OCI-LY7 (cell line): Measurements from ENCODE around the gene ELMOD3. TPM values are rescaled to one million over a fixed set of nuclear protein-coding genes. Genes with fewer than 3 reads are reported as not detected.

Experiments
- BruUV-seq: library from RNA; stranded (reverse); fragments of 400-500 nt; replicated peaks from 2 replicates; lab custom pipeline; 2021; lab: Mats Ljungman, UMichigan
- CTCF ChIA-PET: fragments of 300-600 bp; sonication (Branson Sonifier 250); formaldehyde crosslinking; loops from one replicate; lab custom pipeline; 2022; ENCODE audit warnings: antibody characterized with exemption; ENCODE audit not compliant: unreplicated experiment; lab: Charles Lee
- POLR2A ChIA-PET: fragments of 300-600 bp; sonication (Branson Sonifier 250); formaldehyde crosslinking; loops from one replicate; lab custom pipeline; 2022; ENCODE audit warnings: antibody characterized with exemption; lab: Charles Lee
- DNase-seq: peaks from one replicate; pipeline ENCODE4 v3.0.0-alpha.2; 2015; ENCODE audit warnings: low spot score
- H2AFZ ChIP-seq: fragments of 200-600 bp; sonication (generic), shearing (Covaris generic); 2 replicates; pipeline ENCODE4 v1.6.1; 2014; ENCODE audit warnings: mild to moderate bottlenecking, antibody characterized with exemption, low read length, moderate library complexity
- H3K27ac ChIP-seq: fragments of 200-600 bp; sonication (generic); 2 replicates; pipeline ENCODE4 v1.5.1; 2014; ENCODE audit warnings: mixed run types, low read depth, mild to moderate bottlenecking, moderate library complexity, low read length, inconsistent platforms; ENCODE audit not compliant: poor library complexity, severe bottlenecking
- H3K36me3 ChIP-seq: fragments of 200-600 bp; sonication (generic); 2 replicates; pipeline ENCODE4 v1.6.1; 2014; ENCODE audit warnings: mild to moderate bottlenecking, antibody characterized with exemption, low read length, moderate library complexity, mixed read lengths; ENCODE audit not compliant: insufficient read depth
- H3K4me1 ChIP-seq: fragments of 200-600 bp; sonication (generic); 2 replicates; pipeline ENCODE4 v1.5.1; 2014; ENCODE audit warnings: mild to moderate bottlenecking, low read length; ENCODE audit not compliant: insufficient read depth, poor library complexity, severe bottlenecking
- H3K4me2 ChIP-seq: fragments of 200-600 bp; sonication (generic); 2 replicates; pipeline ENCODE4 v1.6.1; 2014; ENCODE audit warnings: mild to moderate bottlenecking, low read length
- H3K4me3 ChIP-seq: fragments of 200-600 bp; sonication (generic); 2 replicates; pipeline ENCODE4 v1.5.1; 2014; ENCODE audit warnings: mild to moderate bottlenecking, low read depth, low read length; ENCODE audit not compliant: poor library complexity, severe bottlenecking
- H3K79me2 ChIP-seq: fragments of 200-600 bp; sonication (generic); 2 replicates; pipeline ENCODE4 v1.6.1; 2016; ENCODE audit warnings: low read depth, mild to moderate bottlenecking, low read length, moderate library complexity, mixed read lengths; ENCODE audit not compliant: insufficient read depth
- H3K9me2 ChIP-seq: fragments of 200-600 bp; sonication (generic); 2 replicates; pipeline ENCODE4 v1.6.1; 2016; ENCODE audit warnings: mild to moderate bottlenecking, low read length, mixed read lengths; ENCODE audit not compliant: insufficient read depth
- H3K9me3 ChIP-seq: fragments of 200-600 bp; sonication (generic); 2 replicates; pipeline ENCODE4 v1.6.1; 2014; ENCODE audit warnings: mild to moderate bottlenecking, mixed run types, low read length, mixed read lengths
- H4K20me1 ChIP-seq: fragments of 200-600 bp; sonication (generic); 2 replicates; pipeline ENCODE4 v1.6.1; 2014; ENCODE audit warnings: mild to moderate bottlenecking, antibody characterized with exemption, low read length, moderate library complexity, mixed read lengths; ENCODE audit not compliant: insufficient read depth
- CTCF ChIP-seq: fragments of 200-600 bp; sonication (generic); conservative IDR thresholded peaks from 2 replicates; pipeline ENCODE4 v1.5.1; 2014; ENCODE audit warnings: mild to moderate bottlenecking, antibody characterized with exemption, low read length, moderate library complexity, mixed read lengths
- EZH2phosphoT487 ChIP-seq: fragments of 200-600 bp; sonication (generic); IDR thresholded peaks from 2 replicates; pipeline ENCODE4 v1.6.1; 2018; ENCODE audit warnings: low read depth, borderline replicate concordance, mild to moderate bottlenecking, mixed run types, antibody characterized with exemption, low read length, moderate library complexity, mixed read lengths
- intact Hi-C: fragments of 100-400 bp; cut with micrococcal nuclease; formaldehyde crosslinking; loops from one replicate; pipeline ENCODE4 v1.10.0; 2022; ENCODE audit not compliant: unreplicated experiment
- total RNA-seq, 2 experiments: library from RNA; depleted of rRNA in 1 of 2; stranded (reverse); fragments of >200 nt in 1 of 2; shearing (Covaris generic) in 1 of 2; gene quantifications; 2 replicates each; pipeline ENCODE4 v1.2.3, GENCODE V29; 2014 to 2022

The ELMOD3 gene
- total RNA-seq, 2 experiments from 2014 or later: 12.0 to 18.5 TPM

- intact Hi-C loops: no loop called here
- H2AFZ ChIP-seq: no peak overlapping the region
- no peaks in the 10 kb centered on the region for H3K36me3 ChIP-seq
- H3K79me2 ChIP-seq: no peaks in the 10 kb centered on the region
- no peak overlapping the region for H3K4me2 ChIP-seq
- no peaks in the 10 kb centered on the region for H3K9me2 ChIP-seq
- TF ChIP-seq EZH2phosphoT487: no peak
- TF ChIP-seq CTCF: no peak
- CTCF ChIA-PET: no interaction called here
- H3K9me3 ChIP-seq: no peaks in the 10 kb centered on the region
- POLR2A ChIA-PET: no interaction called here
- H4K20me1 ChIP-seq: no peaks in the 10 kb centered on the region
- no peak overlapping the region for H3K4me3 ChIP-seq
- peaks cover 8% of the 10 kb centered on the region for H3K4me1 ChIP-seq
- no peak overlapping the region for H3K27ac ChIP-seq
- BruUV-seq: no TSS peak
- DNase-seq: no peak
Measured at GRCh38 chr2:85395912-85396475, 41.4 kb downstream of the ELMOD3 start.

DNA sequence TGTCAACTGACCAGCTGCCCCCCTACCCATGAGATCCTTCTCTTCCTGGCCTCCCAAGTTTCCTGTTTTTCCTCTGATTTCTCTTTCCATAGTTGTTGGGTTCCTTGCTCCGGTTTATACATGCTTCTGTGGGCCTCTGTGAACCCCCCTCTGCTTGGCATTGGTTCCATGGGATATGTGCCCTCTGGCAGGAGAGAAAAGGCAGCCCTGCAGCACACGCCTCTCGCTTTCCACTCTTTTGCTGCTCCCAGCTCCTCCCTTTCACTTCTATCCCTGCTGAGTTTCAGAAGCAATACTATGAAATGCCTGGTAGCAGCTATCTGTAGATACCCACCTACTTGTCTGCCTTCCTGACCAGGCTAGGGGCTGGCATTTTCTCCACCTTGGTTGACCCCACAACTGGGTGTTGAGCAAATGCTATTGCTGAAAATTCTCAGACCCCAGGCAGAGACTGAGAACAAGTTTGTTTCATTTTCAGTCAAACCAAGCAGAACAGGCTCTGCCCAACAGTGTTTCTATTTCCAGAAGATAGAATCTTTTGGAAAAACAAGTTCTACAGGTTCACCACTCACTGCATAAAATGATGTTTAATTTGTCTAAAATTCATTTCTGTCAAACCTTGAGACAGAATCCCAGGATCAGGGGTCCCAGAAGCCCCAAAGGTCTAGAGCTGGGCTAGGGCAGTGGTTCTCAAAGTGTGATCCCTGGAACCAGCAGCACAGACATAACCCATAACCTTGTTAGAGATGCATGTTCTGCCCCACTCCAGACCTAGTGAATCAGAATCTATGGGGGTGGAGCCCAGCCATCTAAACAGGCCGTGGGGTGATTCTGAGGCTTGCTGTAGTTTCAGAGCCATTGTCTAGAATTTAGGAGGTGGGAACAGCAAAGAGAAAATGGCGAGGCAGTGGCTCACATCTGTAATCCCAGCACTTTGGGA, 42.2 kb downstream of the ELMOD3 start:
- H3K79me2 ChIP-seq: no peaks in the 10 kb centered on the region
- intact Hi-C loops: no loop called here
- H3K4me2 ChIP-seq: no peak overlapping the region
- ChIA-PET CTCF (no interaction called here), POLR2A (no interaction called here)
- no TSS peak for BruUV-seq
- no peaks in the 10 kb centered on the region for H3K36me3 ChIP-seq
- H3K9me2 ChIP-seq: no peaks in the 10 kb centered on the region
- no peaks in the 10 kb centered on the region for H4K20me1 ChIP-seq
- TF ChIP-seq CTCF: no peak
- no peak overlapping the region for H2AFZ ChIP-seq
- no peak overlapping the region for H3K27ac ChIP-seq
- DNase-seq: no peak
- peaks cover 8% of the 10 kb centered on the region for H3K4me1 ChIP-seq
- H3K4me3 ChIP-seq: no peak overlapping the region
- H3K9me3 ChIP-seq: no peaks in the 10 kb centered on the region

GRCh38 chr2:85397925-85398331, 43.4 kb downstream of the ELMOD3 start:
- H3K36me3 ChIP-seq: no peaks in the 10 kb centered on the region
- TF ChIP-seq CTCF: no peak
- no peak for TF ChIP-seq EZH2phosphoT487
- no peaks in the 10 kb centered on the region for H3K9me2 ChIP-seq
- no peak overlapping the region for H3K27ac ChIP-seq
- CTCF ChIA-PET: no interaction called here
- no peaks in the 10 kb centered on the region for H3K79me2 ChIP-seq
- H3K9me3 ChIP-seq: 0 out of 2 replicates have a peak, but pooled peaks cover under 1% of the 10 kb centered on the region
- H3K4me2 ChIP-seq: no peak overlapping the region
- H2AFZ ChIP-seq: no peak overlapping the region
- POLR2A ChIA-PET: no interaction called here
- no peak overlapping the region for H3K4me3 ChIP-seq
- intact Hi-C loops: no loop called here
- BruUV-seq: no TSS peak
- no peaks in the 10 kb centered on the region for H4K20me1 ChIP-seq
- DNase-seq: no peak
- H3K4me1 ChIP-seq: no peaks in the 10 kb centered on the region
